Measurements from ENCODE around the gene CCR5AS.
"Not testable (repeated sequence)": the region's sequence is repeated elsewhere in the genome, so short reads cannot be mapped to it uniquely, and the experiment has no call there.

CCR5AS gene

DNA sequence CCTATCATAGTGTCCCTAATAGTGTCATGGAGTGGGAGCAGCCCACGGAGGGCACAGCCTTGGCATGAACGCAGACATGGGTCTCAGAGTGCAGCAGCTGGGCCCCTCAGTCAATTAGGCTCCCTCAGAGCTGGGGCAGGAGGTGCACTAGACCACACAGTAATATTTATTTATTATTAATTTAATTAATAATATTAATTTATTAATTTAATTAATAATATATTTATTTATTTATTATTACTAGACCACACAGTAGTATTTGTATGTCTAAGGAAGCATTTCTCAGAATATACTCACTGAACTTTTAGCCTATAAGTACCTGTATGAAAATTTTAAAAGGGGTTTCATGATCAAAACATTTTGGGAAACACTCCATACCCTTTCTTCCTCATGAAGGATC lies 5.3 kb downstream of the CCR5AS start:
- no peak for DNase-seq

DNA sequence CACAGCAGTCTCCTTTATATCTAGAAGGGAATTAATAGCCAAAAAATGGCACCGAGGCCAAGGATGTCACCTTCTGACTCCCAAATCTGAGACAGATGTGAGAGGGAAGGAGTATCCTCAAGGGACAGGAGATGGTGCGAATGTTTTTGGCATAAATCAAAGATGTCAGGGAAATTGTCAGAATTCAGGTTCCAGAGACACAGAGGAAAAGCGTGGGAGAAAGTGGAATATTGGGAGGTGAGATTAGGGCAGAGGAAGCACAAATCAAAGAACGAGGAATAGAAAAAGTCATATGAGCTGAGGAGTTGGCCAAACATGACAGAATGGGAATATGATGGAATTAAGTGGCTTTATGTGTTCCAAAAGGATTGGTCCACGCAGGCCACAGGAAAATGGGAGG lies 6.0 kb downstream of the CCR5AS start:
- DNase-seq, result no peak

DNA sequence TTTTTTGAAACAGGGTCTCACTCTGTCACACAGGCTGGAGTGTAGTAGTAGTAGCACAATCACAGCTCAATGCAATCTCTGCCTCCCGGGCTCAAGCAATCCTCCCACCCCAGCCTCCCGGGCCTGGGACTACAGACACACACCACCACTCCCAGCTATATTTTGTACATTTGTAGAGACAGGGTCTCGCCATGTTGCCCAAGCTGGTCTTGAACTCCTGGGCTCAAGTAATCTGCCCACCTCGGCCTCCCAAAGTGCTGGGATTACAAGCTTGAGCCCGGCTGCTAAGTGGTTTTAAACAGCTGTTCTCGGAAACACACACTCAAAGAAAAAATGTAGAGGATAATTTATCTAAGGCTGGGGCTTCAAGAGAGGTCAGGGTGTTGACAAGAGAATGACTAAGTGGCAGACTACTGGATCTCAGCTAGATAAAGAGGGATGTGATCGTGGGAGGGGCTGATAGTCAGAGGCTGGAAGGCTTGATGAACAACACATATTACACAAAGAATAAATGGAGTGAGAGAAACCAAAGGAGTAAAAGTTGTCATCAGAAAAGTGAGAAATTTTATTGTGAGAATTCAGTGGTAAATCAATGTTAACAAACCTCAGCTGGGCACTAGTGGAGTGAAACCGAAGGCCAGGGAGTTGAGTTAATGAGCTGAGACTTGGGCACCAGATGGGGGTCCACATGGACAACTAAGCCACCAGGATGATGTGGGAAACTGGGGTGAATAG lies 6.7 kb downstream of the CCR5AS start:
- DNase-seq, result no peak

DNA sequence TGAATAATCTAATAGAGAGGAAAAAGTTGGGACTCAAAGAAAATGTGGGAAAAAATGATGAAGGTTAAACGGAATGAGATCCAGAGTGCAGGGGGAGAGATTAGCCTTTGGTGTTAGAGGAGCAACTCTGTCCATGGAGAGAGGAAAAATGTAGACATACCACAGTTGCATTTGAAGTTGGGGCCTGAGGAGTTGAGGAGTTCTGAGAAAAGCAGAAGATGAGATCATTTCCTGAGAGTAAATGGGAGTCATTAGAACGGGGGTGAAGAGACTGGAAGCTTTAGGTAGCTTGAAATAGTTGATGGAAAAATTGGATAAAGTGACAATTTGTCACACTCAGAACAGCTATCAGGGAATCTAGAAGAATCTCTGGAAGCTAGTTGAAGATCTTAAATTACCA lies 7.3 kb downstream of the CCR5AS start:
- no peak for DNase-seq

DNA sequence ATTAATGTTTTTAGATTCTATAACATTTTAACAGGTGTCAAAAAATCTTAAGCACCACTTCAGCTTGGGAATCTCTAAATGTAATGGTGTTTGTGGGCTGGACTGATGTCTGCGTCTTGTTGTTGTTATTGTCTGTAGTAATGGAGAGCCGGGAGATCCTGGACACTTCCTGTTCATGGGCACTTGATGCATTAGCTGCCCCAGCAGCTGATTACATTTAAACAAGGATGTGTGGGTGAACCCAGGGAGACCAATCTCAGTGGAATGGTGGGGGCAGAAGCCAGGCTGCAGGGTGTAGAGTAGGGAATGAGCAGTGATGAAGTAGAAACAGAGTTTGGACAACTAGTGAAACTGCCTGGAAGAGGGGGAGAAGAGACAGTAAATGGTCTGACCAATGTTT lies 7.8 kb downstream of the CCR5AS start:
- no peak for DNase-seq

DNA sequence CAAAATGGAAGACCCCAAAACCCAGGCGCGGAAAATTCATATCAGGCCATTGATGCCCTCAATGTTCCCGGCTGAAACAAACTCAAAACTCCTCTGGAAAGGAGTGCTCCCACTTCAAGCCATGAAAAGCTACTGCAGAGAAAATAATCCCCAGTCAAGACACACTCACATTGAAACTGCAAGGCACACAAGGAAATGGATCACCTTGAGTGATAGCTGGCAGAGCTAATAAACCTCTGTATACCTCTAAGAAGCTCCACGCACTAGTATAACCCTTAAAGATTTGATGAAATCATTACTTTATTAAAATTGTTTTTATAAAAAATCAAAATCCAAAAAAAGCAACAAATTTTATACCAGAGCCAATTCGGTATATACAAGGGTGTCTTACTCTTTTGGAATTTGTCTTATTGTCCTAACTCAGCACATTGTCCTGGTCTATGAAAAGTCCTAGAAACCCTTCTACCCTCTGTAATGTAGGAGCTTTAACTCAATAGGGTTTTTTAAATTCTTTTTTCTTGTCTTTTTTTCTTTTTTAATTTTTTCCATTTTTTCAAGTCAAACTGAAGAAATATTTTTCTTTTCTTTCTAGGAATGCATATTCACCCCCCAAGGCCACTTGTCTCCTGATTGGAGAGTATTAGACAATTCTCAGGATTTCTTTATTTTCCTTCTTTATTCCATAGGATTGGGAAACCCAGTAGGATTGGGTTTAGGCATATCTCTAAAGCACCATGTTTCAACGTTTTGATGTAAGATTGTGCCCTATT lies 8.5 kb downstream of the CCR5AS start:
- DNase-seq, result no peak

DNA sequence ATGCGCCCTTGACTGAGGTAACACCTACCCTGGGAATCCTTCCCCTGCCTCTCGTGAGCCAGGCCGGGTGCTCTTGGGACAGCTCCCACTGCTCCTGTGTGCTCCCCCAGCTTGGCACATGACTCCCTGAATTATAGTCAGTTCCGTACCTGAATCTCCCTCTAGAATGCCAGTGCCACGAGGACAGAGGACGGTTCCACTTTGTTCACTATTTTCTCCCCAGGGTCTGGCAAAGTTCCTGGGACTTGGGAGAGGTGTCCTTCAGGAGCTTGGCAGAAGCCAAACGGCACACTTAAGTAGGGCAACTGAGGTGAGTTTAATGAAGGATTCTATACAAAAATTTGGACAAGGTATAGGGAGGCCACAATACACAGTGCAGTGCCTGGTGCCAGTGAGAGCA lies 9.8 kb downstream of the CCR5AS start:
- DNase-seq, result no peak

DNA sequence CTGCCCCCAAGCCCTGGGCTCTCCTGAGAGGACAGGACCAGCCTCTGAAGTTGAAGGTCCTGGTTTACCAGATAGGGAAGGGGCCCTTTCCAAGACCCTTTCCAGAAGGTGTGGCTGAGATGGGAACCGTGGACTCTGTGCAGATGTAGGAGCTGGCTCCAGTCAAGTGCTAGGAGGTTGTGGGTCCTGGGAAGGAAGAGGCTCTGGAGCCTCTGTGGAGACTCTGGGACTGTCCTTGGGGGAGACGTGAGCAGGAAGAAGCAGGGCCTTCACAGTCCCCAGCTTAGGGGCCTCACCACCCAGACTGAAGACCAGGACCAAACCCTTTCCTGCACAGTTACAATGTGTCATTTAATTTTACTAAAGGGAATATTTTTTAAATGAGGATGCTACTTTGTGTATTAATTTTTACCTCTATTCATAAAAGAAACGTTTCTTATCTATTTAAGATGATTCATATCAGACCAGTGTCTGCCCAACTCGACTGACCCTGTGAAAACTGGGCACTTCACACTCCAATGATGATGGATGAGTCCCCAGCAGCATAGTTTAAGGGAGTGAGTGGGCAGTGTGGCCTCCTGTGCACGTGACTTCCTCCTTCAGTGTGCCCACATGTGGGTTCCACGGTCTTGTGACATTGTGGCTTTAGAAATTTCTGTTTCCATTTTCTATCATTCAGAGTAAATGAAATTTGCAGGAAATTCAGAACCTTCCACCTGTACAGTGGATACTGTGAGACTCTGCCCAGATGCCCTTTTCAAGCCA lies 10.9 kb downstream of the CCR5AS start:
- DNase-seq, result no peak

DNA sequence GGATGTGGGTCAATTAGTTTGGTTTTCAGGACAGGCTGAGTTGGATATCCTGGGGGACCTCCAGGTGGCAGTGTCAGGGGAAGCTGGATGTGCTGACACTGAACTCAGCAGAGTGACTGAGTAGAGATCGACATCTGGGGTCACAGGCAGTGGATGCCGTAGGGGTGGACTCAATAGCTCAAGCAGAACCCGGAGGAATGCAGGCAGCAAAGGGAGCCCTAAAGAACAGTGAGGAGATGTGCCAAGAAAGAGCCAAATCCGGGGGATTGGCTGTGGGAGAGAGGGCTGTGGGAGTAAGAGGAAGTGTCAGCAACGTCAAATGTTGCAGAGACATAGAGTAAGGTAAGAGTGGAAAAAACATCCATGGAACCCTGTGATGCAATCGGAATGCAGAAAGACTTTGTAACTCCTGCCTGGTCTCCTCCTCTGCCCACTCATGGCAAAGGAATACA lies 11.6 kb downstream of the CCR5AS start:
- DNase-seq, result no peak

DNA sequence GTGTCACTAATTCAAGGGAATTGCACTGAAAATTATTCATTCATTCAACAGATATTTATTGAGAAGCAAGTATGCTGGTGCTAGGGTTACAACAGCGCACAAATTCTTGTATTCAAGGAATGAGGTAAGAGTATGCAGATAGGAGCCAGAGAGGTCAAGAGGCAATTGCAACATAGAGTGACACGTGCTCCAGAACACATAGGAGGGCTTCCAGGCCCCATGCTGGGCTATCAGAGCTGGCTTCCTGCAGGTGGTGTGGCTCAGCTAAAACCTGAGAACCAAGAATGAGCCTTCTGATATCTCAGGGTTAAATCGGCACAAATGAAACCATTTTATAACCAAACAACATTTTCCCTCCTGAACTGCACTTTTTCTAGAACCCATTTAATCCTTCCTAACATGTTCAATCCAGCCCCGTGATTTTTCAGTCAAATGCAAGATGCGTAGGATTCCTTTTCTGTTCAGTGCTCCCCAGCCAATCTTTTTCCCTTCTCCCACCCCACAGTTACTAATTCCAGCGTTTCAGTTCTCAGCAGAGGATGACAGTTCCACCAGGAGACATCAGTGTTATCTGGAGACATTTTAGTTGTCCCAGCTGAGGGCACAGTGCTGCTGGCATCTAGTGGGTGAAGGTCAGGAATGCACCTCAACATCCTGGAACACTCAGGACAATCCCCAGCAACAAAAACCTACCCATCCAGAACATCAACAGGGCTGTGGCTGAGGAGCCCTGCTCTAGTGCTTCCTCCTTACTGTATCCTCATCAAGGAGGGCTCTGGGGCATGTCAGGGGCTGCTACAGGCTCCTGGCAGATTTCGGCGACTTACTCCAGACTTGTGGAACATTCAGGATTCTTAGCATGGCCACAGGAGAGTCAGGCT lies 13.1 kb downstream of the CCR5AS start:
- no peak for DNase-seq

DNA sequence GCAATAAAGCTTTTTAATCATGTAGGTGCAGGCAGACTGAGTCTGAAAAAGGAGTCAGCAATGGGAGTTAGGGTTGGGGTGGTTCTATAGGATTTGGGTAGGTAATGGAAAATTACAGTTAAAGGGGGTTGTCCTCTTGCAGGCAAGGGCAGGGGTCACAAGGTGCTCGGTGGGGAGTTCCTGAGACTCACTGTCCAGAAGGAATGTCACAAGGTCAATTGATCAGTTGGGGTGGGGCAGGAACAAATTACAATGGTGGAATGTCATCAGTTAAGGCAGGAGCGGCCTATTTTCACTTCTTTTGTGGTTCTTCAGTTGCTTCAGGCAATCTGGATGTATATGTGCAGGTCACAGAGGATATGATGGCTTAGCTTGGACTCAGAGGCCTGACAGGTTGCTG lies 13.9 kb downstream of the CCR5AS start:
- no peak for DNase-seq

DNA sequence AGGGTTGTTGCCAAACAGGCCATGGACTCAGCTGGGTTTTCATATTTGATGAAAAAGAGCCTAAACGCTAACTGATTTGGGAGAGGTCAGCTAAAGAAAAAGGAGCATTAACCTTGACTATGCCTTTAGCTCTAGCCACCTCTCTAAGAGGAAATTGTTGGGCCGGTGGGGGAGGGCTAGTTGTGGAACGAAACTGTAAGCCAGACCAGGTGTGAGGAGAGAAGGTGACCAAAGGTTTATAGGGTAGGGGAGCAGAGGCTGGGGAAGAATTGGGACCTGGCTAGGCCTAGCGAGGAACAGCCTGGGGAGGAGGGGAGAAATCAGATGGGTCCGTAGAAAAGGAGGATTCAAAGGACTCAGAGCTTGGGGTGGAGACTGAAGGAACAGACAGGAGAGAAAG lies 15.3 kb downstream of the CCR5AS start:
- DNase-seq, result not testable (repeated sequence)

DNA sequence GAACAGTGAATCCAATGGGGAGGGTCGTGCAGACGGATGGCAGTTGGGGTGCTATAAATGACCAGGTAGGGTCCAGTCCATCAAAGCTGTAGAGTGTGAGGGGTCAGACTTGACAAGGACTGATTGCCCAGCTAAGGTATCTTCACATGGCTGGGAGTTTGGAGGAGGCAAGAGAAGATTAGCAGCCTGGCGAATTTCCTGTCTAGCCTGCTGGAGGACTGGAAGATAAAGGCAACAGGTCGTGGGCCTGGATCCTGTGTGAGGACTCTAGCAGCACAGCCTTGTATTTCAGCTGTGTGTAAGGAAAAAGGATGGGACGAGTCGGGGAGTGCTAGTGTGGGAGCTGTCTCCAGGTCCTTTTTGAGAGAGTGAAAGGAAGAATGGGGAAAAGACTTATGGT lies 17.6 kb downstream of the CCR5AS start:
- DNase-seq, result no peak

DNA sequence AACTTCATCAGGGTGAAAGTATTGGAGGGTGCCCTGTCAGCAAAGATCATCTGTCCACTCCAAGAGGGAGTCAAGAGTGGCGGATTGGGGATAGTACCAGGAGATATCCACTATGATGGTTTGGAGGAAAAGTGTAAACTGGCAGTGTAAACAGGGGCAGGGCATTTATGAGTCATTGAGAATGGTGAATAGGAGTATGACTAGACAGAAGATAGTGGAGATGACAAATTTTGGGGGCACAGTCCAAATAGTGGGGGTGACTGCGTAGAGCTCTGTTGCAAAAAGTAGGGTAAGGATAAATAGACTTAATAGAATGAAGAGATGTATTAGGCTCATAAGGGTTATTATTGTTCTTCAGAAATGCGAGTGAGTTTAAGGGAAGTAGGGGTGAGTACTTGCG lies 18.0 kb downstream of the CCR5AS start:
- not testable (repeated sequence) for DNase-seq

DNA sequence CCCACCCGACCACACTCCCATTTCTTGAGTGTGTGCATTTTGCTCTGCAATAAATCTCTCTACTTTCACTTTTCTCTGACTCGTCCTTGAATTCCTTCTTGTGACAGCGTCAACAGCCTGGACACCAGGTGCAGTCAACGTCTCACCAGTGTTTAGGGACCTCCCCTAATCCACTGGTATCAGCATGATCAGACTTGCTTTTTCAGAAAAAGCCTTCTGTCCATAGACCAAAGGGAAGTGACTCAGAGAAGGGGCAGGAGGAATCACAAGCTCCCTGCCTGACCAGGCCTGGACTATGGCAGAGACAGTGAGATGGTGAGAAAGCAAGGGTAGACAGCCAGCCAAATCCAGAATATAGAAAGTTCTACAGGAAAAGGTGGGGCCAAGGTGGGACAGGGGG lies 20.7 kb downstream of the CCR5AS start:
- no peak for DNase-seq

DNA sequence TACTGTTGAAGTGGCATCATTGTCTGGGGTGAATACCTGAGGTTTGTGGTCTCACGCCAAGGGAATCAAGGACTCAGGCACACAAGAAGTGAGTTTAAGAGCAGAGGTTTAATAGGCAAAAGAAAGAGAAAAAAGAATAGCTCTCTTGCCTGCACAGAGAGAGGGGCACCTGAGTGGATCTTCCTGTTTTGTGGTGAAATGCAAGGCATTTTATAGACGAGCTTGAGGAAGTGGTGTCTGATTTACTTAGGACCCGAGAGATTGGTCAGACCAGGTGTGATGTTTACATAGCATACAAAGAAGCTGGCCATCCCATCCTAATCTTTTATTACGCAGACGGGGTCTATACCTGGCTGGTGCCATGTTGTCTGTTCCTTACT lies 22.9 kb downstream of the CCR5AS start:
- no peak for DNase-seq

DNA sequence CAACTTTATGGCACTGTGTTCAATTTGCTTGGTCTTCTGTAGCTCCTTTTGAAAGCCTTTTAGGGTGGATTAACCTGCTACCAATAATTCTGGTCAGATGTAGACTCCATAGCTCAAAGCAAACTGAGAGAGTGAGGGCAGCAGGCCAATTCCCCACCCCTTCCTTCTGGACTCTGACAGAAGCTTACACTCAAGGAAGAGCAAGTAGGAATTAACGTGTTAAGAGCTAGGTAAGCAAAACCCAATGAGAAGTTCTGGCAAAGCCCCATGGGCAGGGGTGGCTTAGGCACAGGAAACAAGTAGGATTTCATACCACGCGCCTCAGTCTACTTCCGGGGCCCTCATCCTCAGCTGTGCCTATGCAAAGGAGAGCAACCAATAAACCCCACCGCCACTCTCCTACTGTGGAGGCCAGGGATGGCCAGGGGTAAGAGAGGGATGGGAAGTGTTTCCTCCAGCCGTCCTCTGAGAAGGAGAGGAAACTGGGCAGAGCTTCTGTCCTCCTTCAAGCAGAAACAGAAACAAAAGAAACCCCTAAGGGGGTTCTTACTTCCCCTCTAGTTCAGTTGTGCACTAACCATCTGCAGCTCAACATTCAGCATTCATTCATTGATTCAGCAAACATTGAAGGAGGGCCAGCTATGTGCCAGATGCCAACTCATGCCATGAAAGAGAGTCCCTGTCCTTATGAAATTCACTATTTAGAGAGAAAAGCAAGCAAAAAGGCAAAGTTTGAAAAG lies 23.5 kb downstream of the CCR5AS start:
- DNase-seq, result no peak

DNA sequence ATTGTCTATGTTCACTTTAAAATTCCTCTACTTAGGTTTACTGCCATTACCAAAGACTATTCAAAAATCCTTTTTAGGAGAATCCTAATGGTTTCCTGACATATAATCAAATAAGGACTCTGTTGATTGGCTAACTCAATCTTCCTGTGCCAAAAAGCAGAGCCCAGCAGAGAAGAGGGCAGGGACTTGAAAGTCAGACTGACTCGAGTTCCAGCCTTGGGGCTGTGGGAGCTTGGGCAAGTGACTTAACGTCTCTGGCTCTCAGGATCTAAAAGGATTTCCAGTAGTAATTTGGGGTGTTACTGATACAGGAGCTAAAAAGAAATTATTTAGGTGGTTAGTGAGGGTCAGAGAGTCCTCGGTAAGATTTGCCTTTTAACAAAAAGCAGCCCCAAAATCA lies 25.2 kb downstream of the CCR5AS start:
- no peak for DNase-seq

DNA sequence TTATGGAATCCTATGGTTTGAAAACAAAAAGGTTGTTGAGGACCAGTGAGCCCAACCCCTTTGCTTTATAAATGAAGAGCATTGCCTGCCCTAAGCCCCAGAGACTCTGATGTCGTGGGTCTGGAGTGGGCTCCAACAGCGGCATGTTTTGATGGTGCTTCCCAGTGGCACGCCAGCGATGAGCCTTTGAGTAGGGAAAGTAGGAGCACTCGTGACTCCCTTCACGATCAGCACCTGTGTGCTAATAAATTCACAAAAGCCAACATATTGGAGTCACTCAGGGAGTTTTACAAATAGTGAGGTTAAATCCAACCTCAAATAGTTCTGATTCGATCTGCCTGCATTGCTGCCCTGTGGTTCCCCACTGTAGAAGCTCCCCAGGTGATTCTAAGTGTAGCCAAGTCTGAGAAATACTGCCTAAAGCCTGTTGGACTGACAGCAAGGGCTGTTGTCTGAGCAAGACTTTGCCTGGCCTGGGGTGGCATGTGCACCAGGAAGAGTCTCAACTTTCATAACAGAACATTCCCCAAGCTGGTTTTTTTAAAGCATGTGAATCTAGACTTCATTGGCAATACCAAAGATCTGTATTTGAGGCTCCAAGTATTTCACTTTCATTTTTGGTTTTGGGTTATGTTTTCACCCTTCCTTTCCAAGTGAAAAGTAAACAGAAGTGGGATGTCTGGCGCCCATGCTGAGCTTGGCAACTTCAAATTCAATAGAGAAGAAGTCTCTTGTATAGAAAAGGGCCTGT lies 26.2 kb downstream of the CCR5AS start:
- DNase-seq, result no peak

DNA sequence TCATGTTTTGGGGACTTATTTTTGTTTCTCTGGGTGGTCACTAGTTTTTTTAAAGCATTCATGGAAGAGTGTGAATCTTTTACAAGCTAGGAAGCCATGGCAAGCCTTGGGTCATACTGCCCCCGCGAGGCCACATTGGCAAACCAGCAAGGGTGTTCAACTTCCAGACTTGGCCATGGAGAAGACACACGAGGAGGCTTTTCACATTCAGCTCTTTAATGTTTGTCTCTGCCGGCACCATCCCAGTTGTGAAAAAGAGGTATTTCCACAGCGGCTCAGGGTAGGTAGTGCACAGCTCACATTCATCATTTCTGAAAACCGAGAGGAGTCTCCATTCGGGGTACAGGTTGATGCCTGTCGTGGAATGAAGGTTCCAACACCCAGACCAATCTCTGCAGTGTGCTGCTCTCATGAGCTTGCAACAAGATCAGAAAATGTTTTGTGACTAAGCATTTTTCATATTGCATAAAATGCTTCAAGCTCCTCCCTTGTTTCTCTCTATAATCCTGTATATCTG lies 28.4 kb downstream of the CCR5AS start:
- DNase-seq, result peak; percentile 48

DNA sequence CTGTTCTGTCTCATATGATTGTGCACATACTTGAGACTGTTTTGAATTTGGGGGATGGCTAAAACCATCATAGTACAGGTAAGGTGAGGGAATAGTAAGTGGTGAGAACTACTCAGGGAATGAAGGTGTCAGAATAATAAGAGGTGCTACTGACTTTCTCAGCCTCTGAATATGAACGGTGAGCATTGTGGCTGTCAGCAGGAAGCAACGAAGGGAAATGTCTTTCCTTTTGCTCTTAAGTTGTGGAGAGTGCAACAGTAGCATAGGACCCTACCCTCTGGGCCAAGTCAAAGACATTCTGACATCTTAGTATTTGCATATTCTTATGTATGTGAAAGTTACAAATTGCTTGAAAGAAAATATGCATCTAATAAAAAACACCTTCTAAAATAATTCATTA lies 31.1 kb downstream of the CCR5AS start:
- no peak for DNase-seq
